HG03457 (cell line): ENCODE data around the gene ABAT.
"Not testable (repeated sequence)": the region's sequence is repeated elsewhere in the genome, so short reads cannot be mapped to it uniquely, and the experiment has no call there.

Experiments used
- ATAC-seq: cut with Tn5 transposase; IDR thresholded peaks from one replicate; pipeline ENCODE4 v1.9.1; 2021; ENCODE audit warnings: moderate number of reproducible peaks; ENCODE audit not compliant: unreplicated experiment

Gene ABAT

DNA sequence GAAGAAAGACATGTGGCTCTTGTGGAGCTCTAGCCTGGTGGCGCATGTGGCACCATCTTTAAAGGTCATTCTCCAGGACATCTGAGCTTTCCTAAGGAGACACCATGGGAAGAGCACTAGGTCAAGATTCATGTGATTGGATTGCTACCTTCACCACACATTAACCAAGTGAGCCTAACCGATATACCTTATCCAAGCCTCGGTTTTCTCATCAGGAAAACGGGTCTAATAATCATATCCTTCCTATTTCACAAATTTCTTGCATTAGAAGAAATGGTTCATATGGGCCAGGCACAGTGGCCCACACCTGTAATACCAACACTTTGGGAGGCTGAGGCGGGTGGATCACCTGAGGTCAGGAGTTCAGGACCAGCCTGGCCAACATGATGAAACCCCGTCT, 64.7 kb downstream of the ABAT start:
- ATAC-seq: no peak

DNA sequence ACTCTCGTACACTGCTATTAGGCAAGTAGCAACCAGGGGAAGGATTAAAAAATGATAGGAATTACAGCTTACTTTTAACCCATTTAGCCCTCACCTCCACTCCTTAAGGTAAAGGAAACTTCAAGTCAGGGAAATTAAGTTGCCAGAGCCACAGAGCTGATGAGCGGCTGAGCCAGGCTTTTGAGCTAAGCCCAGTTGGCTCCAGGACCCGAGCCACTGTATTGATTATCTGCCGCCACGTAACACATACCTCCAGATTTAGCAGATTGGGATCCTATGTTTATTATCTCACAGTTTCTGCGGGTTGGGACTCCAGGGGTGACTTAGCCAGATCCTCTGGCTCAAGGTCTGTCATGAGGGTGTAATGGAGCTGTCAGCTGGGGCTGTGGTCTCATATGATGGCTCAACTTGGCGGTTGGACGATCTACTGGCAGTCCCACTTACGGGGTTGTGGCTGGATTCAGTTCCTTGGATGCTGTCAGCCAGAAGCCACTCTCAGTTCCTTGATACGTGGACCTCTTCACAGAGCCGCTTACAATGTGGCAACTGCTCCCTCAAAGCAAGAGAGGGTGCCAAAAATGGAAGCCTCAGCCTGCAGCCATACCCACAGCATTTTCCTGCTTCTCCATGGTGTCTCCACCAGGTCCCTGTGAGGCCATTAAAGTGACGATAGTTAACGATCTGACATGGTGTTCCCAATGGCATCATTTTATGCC, 65.7 kb downstream of the ABAT start:
- no peak for ATAC-seq

GRCh38 chr16:8740775-8741355, 66.4 kb downstream of the ABAT start:
- ATAC-seq: no peak

DNA sequence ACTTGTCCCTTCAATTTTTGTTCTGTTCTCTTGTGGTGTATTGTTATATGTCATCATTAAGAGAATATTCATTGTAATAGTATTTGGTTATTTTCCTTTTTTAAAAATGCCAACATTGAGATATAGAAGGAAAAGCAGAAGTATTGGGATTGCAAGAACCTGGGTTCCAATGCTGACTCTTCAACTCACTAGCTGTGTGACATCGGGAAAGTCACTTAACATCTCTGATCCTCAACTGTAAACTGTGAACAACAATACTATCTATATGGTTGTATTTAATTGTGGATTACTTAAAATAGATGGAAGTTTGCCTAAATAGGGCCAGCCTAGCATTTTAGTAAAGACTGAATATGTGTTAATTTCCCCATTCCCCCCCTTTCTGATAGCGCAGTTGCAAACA, 67.2 kb downstream of the ABAT start:
- ATAC-seq: no peak

DNA sequence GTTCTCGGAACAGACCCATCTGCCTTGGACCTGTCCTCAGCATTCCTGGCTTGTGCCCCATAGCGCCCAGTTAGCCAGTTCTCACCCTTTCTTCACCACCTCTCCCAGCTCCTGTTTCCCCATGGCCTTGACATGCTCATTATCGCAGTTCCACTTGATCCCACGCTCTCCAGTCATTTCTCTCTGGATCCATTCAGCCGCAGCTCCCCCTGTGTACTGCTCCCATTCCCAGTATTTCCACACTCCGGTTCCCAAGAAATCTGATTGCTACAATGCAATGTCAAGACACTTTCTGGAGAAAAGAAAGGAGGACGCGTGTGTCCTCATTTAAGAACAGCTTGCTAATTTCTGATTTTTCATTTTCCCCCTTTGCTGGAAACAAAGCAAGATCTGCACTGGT, 67.7 kb downstream of the ABAT start:
- ATAC-seq: no peak

- ATAC-seq: not testable (repeated sequence)
Observed at GRCh38 chr16:8748944-8749343, 74.5 kb downstream of the ABAT start.

GRCh38 chr16:8751481-8752311, 77.3 kb downstream of the ABAT start:
- ATAC-seq: no peak

GRCh38 chr16:8752706-8753105, 78.3 kb downstream of the ABAT start:
- ATAC-seq: no peak

DNA sequence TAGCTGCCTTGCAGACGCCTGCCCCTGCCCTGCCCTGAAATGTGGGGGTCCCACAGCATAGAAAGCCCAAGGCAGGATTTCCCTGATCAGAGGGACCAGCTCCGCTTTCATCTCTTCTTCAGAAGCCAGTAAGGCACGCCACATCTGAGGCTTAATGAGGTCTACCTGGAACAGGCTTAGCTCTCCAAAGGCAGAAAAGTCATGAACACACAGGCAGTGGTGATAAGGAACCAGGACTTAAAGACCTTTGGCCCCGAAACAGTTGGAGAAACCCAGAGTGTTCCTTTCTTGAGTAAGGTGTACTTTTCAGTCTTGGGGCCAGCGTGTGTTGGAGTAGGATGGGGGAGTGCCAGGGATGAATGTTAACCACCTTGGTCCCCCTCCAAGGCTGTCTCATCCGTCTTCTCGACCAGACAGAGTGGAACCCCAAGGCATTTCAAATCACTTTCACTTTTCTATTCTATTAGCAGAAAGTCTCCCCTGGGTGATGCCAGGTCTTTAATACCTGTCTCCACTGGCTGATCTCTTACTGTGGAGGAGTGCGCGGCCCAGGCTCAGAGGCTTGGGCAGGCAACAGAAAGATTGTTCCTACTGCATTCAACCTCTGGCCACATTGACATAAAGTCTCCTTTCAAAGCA, 79.1 kb downstream of the ABAT start:
- ATAC-seq: no peak

GRCh38 chr16:8756755-8757154, 82.3 kb downstream of the ABAT start:
- ATAC-seq: no peak

GRCh38 chr16:8758022-8758421, 83.6 kb downstream of the ABAT start:
- ATAC-seq: no peak

GRCh38 chr16:8760021-8760420, 85.6 kb downstream of the ABAT start:
- no peak for ATAC-seq

DNA sequence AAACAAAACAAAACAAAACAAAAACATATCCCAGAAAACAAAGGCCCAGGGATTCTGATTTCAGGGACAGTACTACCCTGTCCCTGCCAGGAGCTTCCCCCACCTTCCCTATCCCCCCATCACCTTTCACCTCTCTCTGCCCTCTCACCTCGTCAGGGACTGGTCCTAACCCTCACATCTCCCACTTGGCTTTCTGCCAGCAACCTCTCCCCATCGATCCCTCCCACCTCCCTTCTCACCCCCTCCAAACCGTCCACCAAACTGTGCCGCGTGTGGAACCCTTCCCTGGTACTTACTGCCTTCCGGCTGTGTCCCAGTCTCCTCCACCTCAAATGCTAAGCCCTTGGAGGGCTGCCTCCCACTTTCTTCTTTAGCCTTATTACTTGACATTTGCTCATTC, 86.7 kb downstream of the ABAT start:
- no peak for ATAC-seq

- ATAC-seq: no peak
Observed at GRCh38 chr16:8762254-8762653, 87.8 kb downstream of the ABAT start.

GRCh38 chr16:8763083-8763482, 88.7 kb downstream of the ABAT start:
- no peak for ATAC-seq

DNA sequence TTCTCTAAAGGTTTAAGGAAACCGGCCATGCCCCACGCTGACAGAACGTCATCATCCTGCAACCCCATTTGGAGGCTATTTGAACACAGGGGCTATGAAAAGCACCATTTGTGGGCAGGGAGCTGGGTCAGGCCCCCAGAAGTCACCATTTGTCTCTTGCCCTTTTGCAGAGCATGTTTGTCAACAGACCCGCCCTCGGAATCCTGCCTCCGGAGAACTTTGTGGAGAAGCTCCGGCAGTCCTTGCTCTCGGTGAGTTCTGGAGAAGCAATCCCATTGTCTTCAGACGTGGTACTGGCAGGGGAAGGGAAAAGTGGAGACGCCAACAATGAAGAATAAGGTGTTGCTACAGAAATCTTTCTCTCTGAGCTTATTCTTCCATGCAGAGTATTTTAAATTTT, 89.5 kb downstream of the ABAT start:
- no peak for ATAC-seq

- ATAC-seq: no peak
Observed at GRCh38 chr16:8764525-8765250, 90.3 kb downstream of the ABAT start.

- ATAC-seq: no peak
Observed at GRCh38 chr16:8767176-8767575, 92.8 kb downstream of the ABAT start.

DNA sequence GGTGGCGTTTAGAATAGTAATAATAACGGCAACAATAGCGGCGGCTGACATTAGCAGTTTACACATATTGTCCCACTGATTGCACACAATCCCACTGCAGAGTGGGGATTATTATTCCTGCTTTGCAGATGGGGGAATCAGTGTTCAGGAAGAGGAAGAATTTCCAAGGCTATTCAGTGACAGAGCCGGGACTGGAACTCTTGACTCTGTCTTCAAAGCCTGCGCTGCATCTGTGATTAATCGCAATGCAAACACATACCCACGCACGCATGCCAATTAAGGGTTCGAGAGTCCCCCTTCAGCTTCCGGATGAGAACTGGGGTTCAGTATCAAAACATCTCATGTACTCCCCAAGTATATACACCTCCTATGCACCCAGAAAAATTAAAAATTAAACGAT, 93.9 kb downstream of the ABAT start:
- ATAC-seq: no peak

- no peak for ATAC-seq
Observed at GRCh38 chr16:8768692-8769091, 94.3 kb downstream of the ABAT start.

DNA sequence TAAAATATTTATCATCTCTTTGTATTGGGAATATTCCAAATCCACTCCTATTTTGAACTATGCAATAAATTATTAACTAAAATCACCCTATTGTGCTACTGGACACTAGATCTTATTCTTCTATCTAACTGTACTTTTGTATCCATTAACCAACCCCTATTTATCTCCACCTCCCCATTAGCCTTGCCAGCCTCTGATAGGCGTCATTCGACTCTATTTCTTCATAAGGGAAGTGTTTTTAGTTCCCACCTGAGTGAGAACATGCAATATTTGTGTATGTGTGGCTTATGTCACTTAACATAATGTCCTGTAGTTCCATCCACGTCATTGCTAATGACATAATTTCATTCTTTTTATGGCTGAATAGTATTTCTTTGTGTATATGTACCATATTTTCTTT, 99.1 kb downstream of the ABAT start:
- no peak for ATAC-seq
